NCI-H2227 (cell line): ENCODE results near the gene PNMA8A.
"Not testable (repeated sequence)": the region's sequence is repeated elsewhere in the genome, so short reads cannot be mapped to it uniquely, and the experiment has no call there.

ENCODE experiments used
- DNase-seq: peaks from one replicate; lab custom pipeline; 2025; ENCODE audit not compliant: unreplicated experiment; lab: John Stamatoyannopoulos, UW

PNMA8A gene

GRCh38 chr19:46471116-46471733, at the start of gene PNMA8A:
TSS of gene PNMA8A (minus strand) at chr19:46471563. CDS start at chr19:46471035, 528 bp downstream.
- peak; percentile 94 for DNase-seq

- no peak for DNase-seq
Observed at GRCh38 chr19:46520616-46521015, 49.3 kb upstream of the PNMA8A start.

GRCh38 chr19:46517471-46517870, 46.1 kb upstream of the PNMA8A start:
- no peak for DNase-seq

- DNase-seq = peak; percentile 54
Observed at GRCh38 chr19:46515879-46516350, 44.6 kb upstream of the PNMA8A start.

- no peak for DNase-seq
Observed at GRCh38 chr19:46515290-46515609, 43.9 kb upstream of the PNMA8A start.

- no peak for DNase-seq
Observed at GRCh38 chr19:46514589-46515289, 43.4 kb upstream of the PNMA8A start.

- peak; percentile 84 for DNase-seq
Observed at GRCh38 chr19:46513461-46514236, 42.3 kb upstream of the PNMA8A start.

GRCh38 chr19:46511237-46511636, 39.9 kb upstream of the PNMA8A start:
- DNase-seq = no peak

- DNase-seq = no peak
Observed at GRCh38 chr19:46508206-46508605, 36.8 kb upstream of the PNMA8A start.

GRCh38 chr19:46503848-46504453, 32.6 kb upstream of the PNMA8A start:
- DNase-seq = peak; percentile 72

GRCh38 chr19:46502891-46503290, 31.5 kb upstream of the PNMA8A start:
- no peak for DNase-seq

GRCh38 chr19:46499692-46500091, 28.3 kb upstream of the PNMA8A start:
- DNase-seq = no peak

- no peak for DNase-seq
Observed at GRCh38 chr19:46497773-46498172, 26.4 kb upstream of the PNMA8A start.

GRCh38 chr19:46496886-46497285, 25.5 kb upstream of the PNMA8A start:
- DNase-seq = not testable (repeated sequence)

- no peak for DNase-seq
Observed at GRCh38 chr19:46496304-46496703, 24.9 kb upstream of the PNMA8A start.

GRCh38 chr19:46495786-46496099, 24.4 kb upstream of the PNMA8A start, which contains the start of gene PNMA8B:
TSS of gene PNMA8B (minus strand) at chr19:46495867. CDS start at chr19:46495465, 402 bp downstream.
- DNase-seq = peak; percentile 96

GRCh38 chr19:46494941-46495785, 23.8 kb upstream of the PNMA8A start:
- DNase-seq = no peak

GRCh38 chr19:46494146-46494940, 23.0 kb upstream of the PNMA8A start:
- DNase-seq = no peak

- DNase-seq = no peak
Observed at GRCh38 chr19:46493236-46494145, 22.1 kb upstream of the PNMA8A start.
